Left lung (tissue), 10 donors: ENCODE measurements around the gene CNOT10. TPM values are rescaled to one million over a fixed set of nuclear protein-coding genes. Genes with fewer than 3 reads are reported as not detected.

ENCODE experiments used
- ATAC-seq: fragments of 200-7000 bp; cut with Tn5 transposase; one replicate; pipeline ENCODE4 v1.9.1; 2020; ENCODE audit warnings: moderate library complexity
- DNase-seq, 4 donors: peaks; one replicate each; pipeline ENCODE4 v3.0.0-alpha.2; 2013 to 2020
- H3K27ac ChIP-seq, 2 donors: fragments of 200-600 bp; sonication (generic) in 1 of 2; one replicate each; pipeline versions ENCODE4 v1.5.0 to v1.8.0; 2020 to 2021
- H3K27me3 ChIP-seq, 2 donors: fragments of 200-600 bp; sonication (generic) in 1 of 2; one replicate each; pipeline versions ENCODE4 v1.5.0 to v1.8.0; 2020 to 2021
- H3K36me3 ChIP-seq, 2 donors: fragments of 200-600 bp; sonication (generic) in 1 of 2; one replicate each; pipeline versions ENCODE4 v1.5.0 to v1.8.0; 2020 to 2021
- H3K4me1 ChIP-seq, 2 donors: fragments of 200-600 bp; one replicate each; pipeline ENCODE4 v1.8.0; 2021
- H3K4me3 ChIP-seq, 2 donors: fragments of 200-600 bp; sonication (generic) in 1 of 2; one replicate each; pipeline versions ENCODE4 v1.5.0 to v1.8.0; 2020 to 2021; ENCODE audit warnings: mild to moderate bottlenecking in 1 of 2
- H3K9me3 ChIP-seq, 2 donors: fragments of 200-600 bp; sonication (generic) in 1 of 2; one replicate each; pipeline versions ENCODE4 v1.5.0 to v1.8.0; 2020 to 2021
- intact Hi-C, 2 donors: fragments of 100-400 bp; cut with DNase I; formaldehyde crosslinking; loops; one replicate each; pipeline versions ENCODE4 v1.11.2 to v1.14.2; 2022
- polyA plus RNA-seq, 6 donors: library from polyadenylated mRNA; unstranded; fragments of 120-200 nt; gene quantifications; one replicate each; pipeline ENCODE4 v1.2.1, GENCODE V29; 2013; ENCODE audit not compliant: insufficient read length in 6 of 6
- total RNA-seq, 2 donors: library from RNA; stranded (reverse); fragmentation: NEBNext Ultra II Directional; extraction: Animal tissue kit (Norgen Biotek cat#: 25700); gene quantifications; one replicate each; pipeline ENCODE4 v1.2.1, GENCODE V29; 2021
- TF ChIP-seq, protein P1 (sequence below), 2 donors: fragments of 200-600 bp; sonication (generic) in 1 of 2; IDR thresholded peaks; one replicate each; pipeline versions ENCODE4 v1.5.0 to v1.8.0; 2021; ENCODE audit warnings: antibody characterized with exemption in 2 of 2
- donor health status: DM: no; HTN: yes; CAD: no.
- donor health status: DM: no; HTN: no; CAD: no.

Gene CNOT10
- total and polyA plus RNA-seq, 8 donors = 27.8 to 61.8 (median 50.4) TPM

DNA sequence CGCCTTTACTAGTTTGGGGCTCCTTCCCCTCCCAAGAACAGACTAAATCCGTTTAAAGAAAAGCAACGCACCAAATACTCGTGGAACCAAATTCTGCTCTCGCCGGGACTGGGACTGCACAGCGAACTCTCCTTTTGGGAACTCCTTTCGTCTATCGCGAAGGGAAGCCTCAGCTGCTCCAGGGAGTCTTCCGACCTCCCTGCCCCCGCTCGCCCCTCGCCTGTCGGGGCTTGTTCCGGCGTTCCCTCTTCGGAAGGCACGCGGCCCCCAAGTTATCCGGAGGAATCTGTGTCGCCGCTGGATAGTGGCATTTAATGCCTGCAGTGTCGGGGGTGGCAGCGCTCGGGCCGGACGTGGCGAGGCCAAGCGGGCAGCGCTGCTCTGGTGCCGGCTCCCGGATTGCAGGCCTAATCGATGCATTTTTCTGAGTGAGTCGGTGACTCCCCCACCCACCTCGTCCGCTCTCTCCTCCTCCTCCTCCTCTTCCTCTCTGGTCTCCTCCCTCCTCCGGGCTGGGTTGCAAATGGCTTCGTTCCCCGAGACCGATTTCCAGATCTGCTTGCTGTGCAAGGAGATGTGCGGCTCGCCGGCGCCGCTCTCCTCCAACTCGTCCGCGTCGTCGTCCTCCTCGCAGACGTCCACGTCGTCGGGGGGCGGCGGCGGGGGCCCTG lies 132.7 kb downstream of the CNOT10 start, which contains the start of gene TRIM71:
Gene TRIM71 (plus strand): TSS at position 440 of the 671 bp plus-strand sequence. CDS start 84 bp downstream, at position 524.
- intact Hi-C loops = no loop called here
- H3K27ac ChIP-seq = peak within 1 kb of the TSS in 1 of 2 donors; percentile 48
- H3K9me3 ChIP-seq = no peaks in the 10 kb centered on the region
- ATAC-seq = no peak
- TF ChIP-seq, protein P1, sequence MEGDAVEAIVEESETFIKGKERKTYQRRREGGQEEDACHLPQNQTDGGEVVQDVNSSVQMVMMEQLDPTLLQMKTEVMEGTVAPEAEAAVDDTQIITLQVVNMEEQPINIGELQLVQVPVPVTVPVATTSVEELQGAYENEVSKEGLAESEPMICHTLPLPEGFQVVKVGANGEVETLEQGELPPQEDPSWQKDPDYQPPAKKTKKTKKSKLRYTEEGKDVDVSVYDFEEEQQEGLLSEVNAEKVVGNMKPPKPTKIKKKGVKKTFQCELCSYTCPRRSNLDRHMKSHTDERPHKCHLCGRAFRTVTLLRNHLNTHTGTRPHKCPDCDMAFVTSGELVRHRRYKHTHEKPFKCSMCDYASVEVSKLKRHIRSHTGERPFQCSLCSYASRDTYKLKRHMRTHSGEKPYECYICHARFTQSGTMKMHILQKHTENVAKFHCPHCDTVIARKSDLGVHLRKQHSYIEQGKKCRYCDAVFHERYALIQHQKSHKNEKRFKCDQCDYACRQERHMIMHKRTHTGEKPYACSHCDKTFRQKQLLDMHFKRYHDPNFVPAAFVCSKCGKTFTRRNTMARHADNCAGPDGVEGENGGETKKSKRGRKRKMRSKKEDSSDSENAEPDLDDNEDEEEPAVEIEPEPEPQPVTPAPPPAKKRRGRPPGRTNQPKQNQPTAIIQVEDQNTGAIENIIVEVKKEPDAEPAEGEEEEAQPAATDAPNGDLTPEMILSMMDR (IDR thresholded peaks at IDR 0.05) = no peak
- no peaks in the 10 kb centered on the region for H3K36me3 ChIP-seq
- H3K4me1 ChIP-seq = peaks cover 5 to 54% of the 10 kb centered on the region in 2 donors
- peak within 1 kb of the TSS; percentile 53 to 63 for H3K4me3 ChIP-seq
- DNase-seq = peak in 2 of 4 donors; percentile 45 to 78
- peaks cover 41 to 80% of the 10 kb centered on the region in 2 donors for H3K27me3 ChIP-seq

GRCh38 chr3:32818229-32818969 lies 133.4 kb downstream of the CNOT10 start:
- H3K27ac ChIP-seq = peak overlapping the region in 1 of 2 donors; percentile 48
- peaks cover 41 to 84% of the 10 kb centered on the region in 2 donors for H3K27me3 ChIP-seq
- peak in 1 of 4 donors; percentile 82 for DNase-seq
- H3K4me1 ChIP-seq = peaks cover 5 to 54% of the 10 kb centered on the region in 2 donors
- no peaks in the 10 kb centered on the region for H3K36me3 ChIP-seq
- TF ChIP-seq, protein P1 (IDR thresholded peaks at IDR 0.05) = no peak
- ATAC-seq = peak; percentile 6
- H3K9me3 ChIP-seq = no peaks in the 10 kb centered on the region
- intact Hi-C loops = no loop called here
- H3K4me3 ChIP-seq = peak overlapping the region; percentile 53 to 63

DNA sequence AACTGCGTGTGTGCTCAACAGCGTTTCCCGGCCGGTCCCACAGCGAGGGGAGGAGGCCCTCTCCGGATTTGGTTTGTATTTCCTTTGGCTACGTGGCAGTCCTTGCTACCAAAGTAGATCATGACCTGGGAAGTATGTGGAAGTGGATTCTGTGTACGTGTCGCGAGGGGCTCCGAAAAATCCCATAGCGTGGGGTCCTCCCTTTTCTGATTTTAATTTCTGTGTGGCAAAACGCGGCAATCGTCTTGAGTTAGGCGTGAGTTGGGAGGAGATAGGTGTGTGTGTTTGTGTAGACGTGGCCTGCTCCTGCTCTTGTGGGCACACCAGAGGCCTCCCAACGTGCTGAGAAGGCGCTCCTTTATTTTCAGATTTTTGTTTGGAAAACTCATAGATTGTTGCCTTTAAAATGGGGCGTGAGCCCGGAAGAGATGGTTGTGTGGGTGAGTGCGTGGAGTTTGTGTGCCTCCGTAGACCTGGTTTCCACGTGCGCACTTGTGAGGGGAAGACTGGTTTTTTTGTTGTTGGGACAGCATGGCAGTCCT lies 134.1 kb downstream of the CNOT10 start:
- TF ChIP-seq, protein P1 (IDR thresholded peaks at IDR 0.05) = no peak
- Histone ChIP-seq H3K9me3 (no peaks in the 10 kb centered on the region), H3K4me1 (peaks cover 5 to 50% of the 10 kb centered on the region in 2 donors), H3K4me3 (peak overlapping the region; percentile 6 to 63), H3K36me3 (no peaks in the 10 kb centered on the region), H3K27ac (peak overlapping the region in 1 of 2 donors; percentile 48), H3K27me3 (peaks cover 41 to 90% of the 10 kb centered on the region in 2 donors)
- DNase-seq (no peak), ATAC-seq (peak; percentile 9)
- intact Hi-C loops = no loop called here

DNA sequence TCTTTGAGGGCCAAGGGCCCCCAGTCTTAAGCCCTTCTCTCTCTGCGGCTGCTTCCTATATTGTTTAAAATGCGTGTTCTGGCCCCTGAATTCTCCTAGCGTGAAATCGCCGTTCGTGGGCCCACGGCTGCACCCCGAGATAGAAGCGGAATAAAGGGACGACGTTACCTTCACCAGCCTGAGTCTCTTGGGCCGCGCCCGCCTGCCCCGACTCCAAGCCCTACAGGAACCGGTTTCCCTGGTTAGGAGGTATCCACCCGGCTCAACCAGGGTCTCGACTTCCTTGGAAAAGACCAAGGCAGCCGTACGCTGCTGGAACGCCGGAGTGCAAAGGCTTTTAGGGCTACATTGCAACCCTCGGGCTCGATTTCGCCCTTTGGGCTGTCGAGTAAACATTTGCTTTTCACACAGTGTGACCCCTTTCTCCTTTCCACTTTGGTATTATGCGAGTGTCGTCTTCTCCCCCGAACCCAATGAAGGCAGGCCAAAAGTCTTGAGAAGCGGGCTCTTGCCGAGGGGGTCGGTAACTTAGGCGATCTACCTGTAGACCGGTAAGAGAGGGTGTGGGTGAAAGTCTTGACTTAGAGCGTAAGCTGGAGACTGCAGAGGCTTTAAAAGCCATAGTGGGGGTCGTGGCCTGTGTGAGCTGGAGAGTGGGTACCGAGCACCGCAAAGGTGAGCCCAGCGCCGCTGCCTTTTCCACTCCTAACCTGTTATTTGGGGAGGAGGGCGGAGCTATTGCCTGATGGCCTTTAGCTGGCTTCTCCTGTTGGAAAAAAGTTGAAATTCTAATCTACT lies 134.8 kb downstream of the CNOT10 start:
- Histone ChIP-seq H3K27ac (peak overlapping the region; percentile 34 to 48), H3K4me1 (peaks cover 5 to 43% of the 10 kb centered on the region in 2 donors), H3K36me3 (no peaks in the 10 kb centered on the region), H3K27me3 (peaks cover 41 to 96% of the 10 kb centered on the region in 2 donors), H3K4me3 (peak overlapping the region; percentile 6 to 63), H3K9me3 (no peaks in the 10 kb centered on the region)
- DNase-seq (peak in 1 of 4 donors; percentile 54), ATAC-seq (peak; percentile 46)
- intact Hi-C loops = no loop called here
- TF ChIP-seq, protein P1 (IDR thresholded peaks at IDR 0.05) = no peak
